Natural killer cell (primary cell): ENCODE data around the gene PRKCB. TPM values are rescaled to one million over a fixed set of nuclear protein-coding genes. Genes with fewer than 3 reads are reported as not detected.
A peak's percentile ranks its signal among the peaks of the same experiment; 100 is the strongest.
"Not testable (repeated sequence)": the region's sequence is repeated elsewhere in the genome, so short reads cannot be mapped to it uniquely, and the experiment has no call there.

Source experiments
- ATAC-seq, 3 donors: fragments of 150-1000 bp in 2 of 3; fragments of 200-7000 bp in 1 of 3; cut with Tn5 transposase; 1 replicate in 1 of 3; 2 replicates in 2 of 3; pipeline ENCODE4 v1.10.0; 2021; ENCODE audit warnings: mild to moderate bottlenecking in 2 of 3, moderate library complexity in 2 of 3
- DNase-seq, 2 donors: peaks; one replicate each; pipeline versions ENCODE4 v3.0.0 to v3.0.0-alpha.2; 2013 to 2021; ENCODE audit warnings: mixed read lengths in 1 of 2
- H3K27ac ChIP-seq: one replicate; pipeline ENCODE4 v1.5.1; 2013; ENCODE audit warnings: mild to moderate bottlenecking, low read length
- H3K27me3 ChIP-seq: one replicate; pipeline ENCODE4 v1.6.1; 2013; ENCODE audit warnings: low read length; ENCODE audit not compliant: control insufficient read depth, insufficient read depth
- H3K36me3 ChIP-seq: one replicate; pipeline ENCODE4 v1.6.1; 2013; ENCODE audit warnings: low read length; ENCODE audit not compliant: control insufficient read depth, insufficient read depth
- H3K4me1 ChIP-seq: one replicate; pipeline ENCODE4 v1.6.1; 2013; ENCODE audit warnings: low read length; ENCODE audit not compliant: control insufficient read depth, insufficient read depth
- H3K4me3 ChIP-seq: one replicate; pipeline ENCODE4 v1.5.1; 2013; ENCODE audit warnings: low read length
- H3K9me3 ChIP-seq: one replicate; pipeline ENCODE4 v1.6.1; 2013; ENCODE audit warnings: low read length; ENCODE audit not compliant: control insufficient read depth, insufficient read depth
- H3K27ac Mint-ChIP-seq, 2 donors: one replicate each; pipeline ENCODE4 v1.8.0; 2022; ENCODE audit warnings: mild to moderate bottlenecking in 2 of 2, mixed read lengths in 2 of 2, moderate library complexity in 1 of 2
- H3K27me3 Mint-ChIP-seq, 2 donors: one replicate each; pipeline ENCODE4 v1.8.0; 2022; ENCODE audit warnings: low read depth in 2 of 2, mixed read lengths in 2 of 2
- H3K36me3 Mint-ChIP-seq: one replicate; pipeline ENCODE4 v1.8.0; 2022; ENCODE audit warnings: mixed read lengths
- H3K4me1 Mint-ChIP-seq, 2 donors: one replicate each; pipeline ENCODE4 v1.8.0; 2022; ENCODE audit warnings: mixed read lengths in 2 of 2
- H3K4me3 Mint-ChIP-seq: one replicate; pipeline ENCODE4 v1.8.0; 2022; ENCODE audit warnings: mild to moderate bottlenecking, moderate library complexity, mixed read lengths
- H3K9me3 Mint-ChIP-seq, 2 donors: one replicate each; pipeline ENCODE4 v1.8.0; 2022; ENCODE audit warnings: mixed read lengths in 2 of 2
- WGBS: methylation state at CpG from one replicate; pipeline ENCODE4 v1.1.7; 2013; ENCODE audit warnings: missing lambda C conversion rate; ENCODE audit not compliant: insufficient coverage; 5-methylcytosine and 5-hydroxymethylcytosine counted together
- intact Hi-C: fragments of 100-400 bp; cut with micrococcal nuclease; formaldehyde crosslinking; loops from one replicate; pipeline ENCODE4 v1.14.2; 2022
- total RNA-seq, 4 donors: library from RNA; stranded (reverse); fragments of 120-200 nt in 1 of 4; gene quantifications; one replicate each; pipeline versions ENCODE4 v1.2.3 to v1.2.4, GENCODE V29; 2013 to 2022
- TF ChIP-seq, protein P1 (sequence below): fragments of 200-600 bp; IDR thresholded peaks from one replicate; pipeline ENCODE4 v1.8.0; 2022; ENCODE audit warnings: antibody characterized with exemption

The PRKCB gene
- total RNA-seq, 3 donors from 2014 or later (not counting 1 experiment from before 2014, with no cell fraction given), result 182 to 222 (median 183) TPM

DNA sequence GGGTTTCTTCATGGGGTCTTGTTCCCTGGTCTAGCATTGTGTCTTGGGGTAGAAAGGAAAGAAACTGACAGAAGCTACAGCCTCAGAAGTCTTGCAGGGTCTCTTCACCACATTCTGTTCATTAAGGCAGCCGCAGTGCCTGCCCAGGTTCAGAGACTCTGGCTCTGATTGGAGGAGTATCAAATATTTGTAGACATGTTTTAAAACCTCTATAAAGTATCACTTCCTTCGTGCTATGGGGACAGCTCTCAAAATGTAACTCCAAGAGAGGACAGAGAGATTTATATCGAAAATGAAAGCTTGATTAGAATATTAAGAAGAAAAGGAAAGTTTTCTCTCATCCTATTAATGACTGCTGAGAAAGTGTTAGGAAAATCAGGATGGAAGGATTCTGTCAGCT, 313.3 kb downstream of the PRKCB start:
- Histone ChIP-seq H3K27me3 (no peaks in the 10 kb centered on the region), H3K4me3 (no peak overlapping the region), H3K27ac (no peak overlapping the region), H3K4me1 (peaks cover 7% of the 10 kb centered on the region), H3K9me3 (no peaks in the 10 kb centered on the region), H3K36me3 (peaks cover 3% of the 10 kb centered on the region)
- Mint-ChIP-seq H3K4me3 (no peak overlapping the region), H3K9me3 (no peaks in the 10 kb centered on the region), H3K27ac (peak overlapping the region; percentile 70 to 76), H3K27me3 (no peaks in the 10 kb centered on the region), H3K4me1 (peaks cover 36 to 56% of the 10 kb centered on the region in 2 donors), H3K36me3 (no peaks in the 10 kb centered on the region)
- 80% methylated on average over 1 of the region's 3 CpGs for WGBS
- DNase-seq, result no peak
- intact Hi-C loops, result no loop called here
- no peak for ATAC-seq
- TF ChIP-seq, protein P1, sequence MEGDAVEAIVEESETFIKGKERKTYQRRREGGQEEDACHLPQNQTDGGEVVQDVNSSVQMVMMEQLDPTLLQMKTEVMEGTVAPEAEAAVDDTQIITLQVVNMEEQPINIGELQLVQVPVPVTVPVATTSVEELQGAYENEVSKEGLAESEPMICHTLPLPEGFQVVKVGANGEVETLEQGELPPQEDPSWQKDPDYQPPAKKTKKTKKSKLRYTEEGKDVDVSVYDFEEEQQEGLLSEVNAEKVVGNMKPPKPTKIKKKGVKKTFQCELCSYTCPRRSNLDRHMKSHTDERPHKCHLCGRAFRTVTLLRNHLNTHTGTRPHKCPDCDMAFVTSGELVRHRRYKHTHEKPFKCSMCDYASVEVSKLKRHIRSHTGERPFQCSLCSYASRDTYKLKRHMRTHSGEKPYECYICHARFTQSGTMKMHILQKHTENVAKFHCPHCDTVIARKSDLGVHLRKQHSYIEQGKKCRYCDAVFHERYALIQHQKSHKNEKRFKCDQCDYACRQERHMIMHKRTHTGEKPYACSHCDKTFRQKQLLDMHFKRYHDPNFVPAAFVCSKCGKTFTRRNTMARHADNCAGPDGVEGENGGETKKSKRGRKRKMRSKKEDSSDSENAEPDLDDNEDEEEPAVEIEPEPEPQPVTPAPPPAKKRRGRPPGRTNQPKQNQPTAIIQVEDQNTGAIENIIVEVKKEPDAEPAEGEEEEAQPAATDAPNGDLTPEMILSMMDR, result no peak

- intact Hi-C loops, result no loop called here
Measured at GRCh38 chr16:24150282-24150681, 314.5 kb downstream of the PRKCB start.

DNA sequence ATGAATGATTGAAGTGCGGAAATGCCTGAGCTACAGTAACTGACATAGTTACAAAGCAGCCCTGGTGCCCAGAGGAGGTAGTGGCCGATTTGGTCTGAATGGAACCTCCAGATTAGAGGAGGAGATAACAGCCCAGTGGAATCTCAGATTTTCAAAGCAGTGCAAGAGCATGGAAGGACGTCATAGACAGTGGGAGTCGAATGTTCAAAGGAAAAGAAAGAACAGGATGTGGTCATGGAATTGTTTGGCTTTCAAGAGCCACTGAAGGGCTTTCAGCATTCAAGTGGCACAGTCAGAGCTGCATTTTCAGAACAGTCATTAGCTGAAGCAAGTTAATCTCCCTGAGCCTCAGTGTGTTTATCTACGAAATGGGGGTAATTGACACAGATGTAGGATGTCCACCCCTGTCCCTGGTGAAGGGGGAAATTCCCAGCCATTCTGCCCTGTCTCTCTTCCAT, 315.7 kb downstream of the PRKCB start:
- Mint-ChIP-seq H3K9me3 (no peaks in the 10 kb centered on the region), H3K4me3 (peak overlapping the region; percentile 29), H3K36me3 (no peaks in the 10 kb centered on the region), H3K27ac (peak overlapping the region; percentile 15 to 73), H3K4me1 (peaks cover 30 to 46% of the 10 kb centered on the region in 2 donors), H3K27me3 (no peaks in the 10 kb centered on the region)
- peaks cover 20% of the 10 kb centered on the region for H3K36me3 ChIP-seq
- DNase-seq (peak in 1 of 2 donors; percentile 49), ATAC-seq (peak in 2 of 3 donors; percentile 47 to 78)
- intact Hi-C loops, result no loop called here
- H3K9me3 ChIP-seq, result no peaks in the 10 kb centered on the region
- peaks cover 7% of the 10 kb centered on the region for H3K4me1 ChIP-seq
- WGBS, result 17% methylated on average over 5 of the region's 5 CpGs
- H3K27me3 ChIP-seq, result no peaks in the 10 kb centered on the region
- no peak overlapping the region for H3K4me3 ChIP-seq
- TF ChIP-seq, protein P1, result no peak
- no peak overlapping the region for H3K27ac ChIP-seq

More at GRCh38 chr16:24150282-24150681, 314.5 kb downstream of the PRKCB start:
- Mint-ChIP-seq H3K9me3 (no peaks in the 10 kb centered on the region), H3K27me3 (no peaks in the 10 kb centered on the region), H3K36me3 (no peaks in the 10 kb centered on the region), H3K4me1 (peaks cover 36 to 48% of the 10 kb centered on the region in 2 donors), H3K4me3 (no peak overlapping the region), H3K27ac (peak overlapping the region in 1 of 2 donors; percentile 15)
- no peaks in the 10 kb centered on the region for H3K27me3 ChIP-seq
- TF ChIP-seq, protein P1, result no peak
- peaks cover 9% of the 10 kb centered on the region for H3K36me3 ChIP-seq
- DNase-seq (no peak), ATAC-seq (peak in 1 of 3 donors; percentile 28)
- no peak overlapping the region for H3K27ac ChIP-seq
- WGBS, result no CpG with 5 or more reads among the region's 2 CpGs
- H3K4me1 ChIP-seq, result peaks cover 7% of the 10 kb centered on the region
- no peak overlapping the region for H3K4me3 ChIP-seq
- no peaks in the 10 kb centered on the region for H3K9me3 ChIP-seq

- not testable (repeated sequence) for H3K36me3 Mint-ChIP-seq, ATAC-seq
- WGBS, result 83% methylated on average over 10 of the region's 10 CpGs
Measured at GRCh38 chr16:24152048-24152447, 316.3 kb downstream of the PRKCB start.

More at GRCh38 chr16:24152048-24152447, 316.3 kb downstream of the PRKCB start:
- H3K4me3 ChIP-seq, H3K9me3 ChIP-seq, intact Hi-C loops, H3K9me3 Mint-ChIP-seq, H3K27me3 ChIP-seq, H3K27ac ChIP-seq, H3K4me1 ChIP-seq, H3K4me3 Mint-ChIP-seq, H3K27me3 Mint-ChIP-seq, DNase-seq: not testable (repeated sequence)
- H3K4me1 Mint-ChIP-seq, result peaks cover 30 to 46% of the 10 kb centered on the region in 2 donors
- peak overlapping the region; percentile 15 to 73 for H3K27ac Mint-ChIP-seq
- peaks cover 22% of the 10 kb centered on the region for H3K36me3 ChIP-seq
